ENCODE data around the gene PCDHGA8.

PCDHGA8 gene

DNA sequence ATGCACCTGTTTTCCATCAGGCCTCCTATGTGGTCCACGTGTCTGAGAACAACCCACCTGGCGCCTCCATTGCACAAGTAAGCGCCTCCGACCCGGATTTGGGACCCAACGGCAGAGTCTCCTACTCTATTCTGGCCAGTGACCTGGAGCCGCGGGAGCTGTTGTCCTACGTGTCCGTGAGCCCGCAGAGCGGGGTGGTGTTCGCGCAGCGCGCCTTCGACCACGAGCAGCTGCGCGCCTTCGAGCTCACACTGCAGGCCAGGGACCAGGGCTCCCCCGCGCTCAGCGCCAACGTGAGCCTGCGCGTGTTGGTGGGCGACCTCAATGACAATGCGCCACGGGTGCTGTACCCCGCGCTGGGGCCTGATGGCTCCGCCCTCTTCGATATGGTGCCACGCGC, 40.8 kb upstream of the PCDHGA8 start:
- H3K9me3 ChIP-seq (ENCODE audit: control insufficient read depth, insufficient read depth, low read length): peaks cover 10% of the 10 kb centered on the region; the same call in 1 of the 2 replicates
- H3K27me3 ChIP-seq (ENCODE audit: control insufficient read depth, low read length): no peaks in the 10 kb centered on the region
- TF ChIP-seq, protein P1, sequence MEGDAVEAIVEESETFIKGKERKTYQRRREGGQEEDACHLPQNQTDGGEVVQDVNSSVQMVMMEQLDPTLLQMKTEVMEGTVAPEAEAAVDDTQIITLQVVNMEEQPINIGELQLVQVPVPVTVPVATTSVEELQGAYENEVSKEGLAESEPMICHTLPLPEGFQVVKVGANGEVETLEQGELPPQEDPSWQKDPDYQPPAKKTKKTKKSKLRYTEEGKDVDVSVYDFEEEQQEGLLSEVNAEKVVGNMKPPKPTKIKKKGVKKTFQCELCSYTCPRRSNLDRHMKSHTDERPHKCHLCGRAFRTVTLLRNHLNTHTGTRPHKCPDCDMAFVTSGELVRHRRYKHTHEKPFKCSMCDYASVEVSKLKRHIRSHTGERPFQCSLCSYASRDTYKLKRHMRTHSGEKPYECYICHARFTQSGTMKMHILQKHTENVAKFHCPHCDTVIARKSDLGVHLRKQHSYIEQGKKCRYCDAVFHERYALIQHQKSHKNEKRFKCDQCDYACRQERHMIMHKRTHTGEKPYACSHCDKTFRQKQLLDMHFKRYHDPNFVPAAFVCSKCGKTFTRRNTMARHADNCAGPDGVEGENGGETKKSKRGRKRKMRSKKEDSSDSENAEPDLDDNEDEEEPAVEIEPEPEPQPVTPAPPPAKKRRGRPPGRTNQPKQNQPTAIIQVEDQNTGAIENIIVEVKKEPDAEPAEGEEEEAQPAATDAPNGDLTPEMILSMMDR (IDR thresholded peaks at IDR 0.05; ENCODE audit: low read depth, low read length, poor library complexity, severe bottlenecking): no peak
- TF ChIP-seq EZH2phosphoT487 (IDR thresholded peaks at IDR 0.05; ENCODE audit: borderline replicate concordance, low read length): no peak

DNA sequence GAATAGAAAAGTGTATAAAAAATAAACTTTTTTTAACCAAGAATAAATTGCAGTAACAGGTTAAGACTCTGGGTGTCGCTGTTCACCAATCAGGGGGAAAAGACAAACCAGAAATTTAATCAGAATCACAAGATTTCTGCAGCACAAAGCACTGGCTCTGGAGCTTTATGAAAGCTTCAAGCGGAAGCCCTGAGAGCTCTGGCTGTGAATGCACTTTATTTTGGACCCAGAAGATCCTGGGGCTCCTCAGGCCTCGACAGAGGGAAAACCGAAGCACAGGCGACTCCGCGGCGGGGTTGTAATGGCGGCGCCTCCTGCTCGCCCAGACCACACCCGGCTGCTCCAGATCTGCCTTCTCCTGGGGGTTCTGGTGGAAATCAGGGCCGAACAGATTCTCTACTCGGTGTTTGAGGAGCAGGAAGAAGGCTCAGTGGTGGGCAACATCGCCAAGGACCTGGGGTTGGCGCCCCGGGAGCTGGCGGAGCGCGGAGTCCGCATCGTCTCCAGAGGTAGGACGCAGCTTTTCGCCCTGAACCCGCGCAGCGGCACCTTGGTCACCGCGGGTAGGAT, 37.4 kb upstream of the PCDHGA8 start, which contains the start of gene PCDHGA4:
PCDHGA4 (plus strand) TSS at position 122 of the 570 bp plus-strand sequence; CDS start at position 209, 87 bp downstream.
- H3K9me3 ChIP-seq (ENCODE audit: control insufficient read depth, insufficient read depth, low read length): peaks cover 10% of the 10 kb centered on the region; the same call in 1 of the 2 replicates
- peak within 1 kb of the TSS; percentile 48 for H3K4me2 ChIP-seq (ENCODE audit: low read length)
- no peak within 1 kb of the TSS; the same call in 1 of the 2 replicates for H3K4me3 ChIP-seq (ENCODE audit: low read length)

More for the DNA sequence above, 40.8 kb upstream of the PCDHGA8 start:
- Histone ChIP-seq H3K27ac (ENCODE audit: low read depth, low read length) (no peak overlapping the region), H3K79me2 (ENCODE audit: control insufficient read depth, low read length) (no peaks in the 10 kb centered on the region), H3F3A (ENCODE audit: control insufficient read depth, insufficient read depth) (0 out of 2 replicates have a peak, but pooled peaks cover 3% of the 10 kb centered on the region), H3K9me2 (replicated peaks; ENCODE audit: control insufficient read depth, low read length) (no peaks in the 10 kb centered on the region), H3K4me3 (ENCODE audit: low read length) (no peak overlapping the region), H3K4me1 (ENCODE audit: control insufficient read depth, low read length) (peaks cover 18% of the 10 kb centered on the region), H4K20me1 (ENCODE audit: control insufficient read depth, insufficient read depth, low read depth, low read length) (no peaks in the 10 kb centered on the region), H3K36me3 (ENCODE audit: control insufficient read depth, low read length) (no peaks in the 10 kb centered on the region), H3K4me2 (ENCODE audit: low read length) (no peak overlapping the region)

DNA sequence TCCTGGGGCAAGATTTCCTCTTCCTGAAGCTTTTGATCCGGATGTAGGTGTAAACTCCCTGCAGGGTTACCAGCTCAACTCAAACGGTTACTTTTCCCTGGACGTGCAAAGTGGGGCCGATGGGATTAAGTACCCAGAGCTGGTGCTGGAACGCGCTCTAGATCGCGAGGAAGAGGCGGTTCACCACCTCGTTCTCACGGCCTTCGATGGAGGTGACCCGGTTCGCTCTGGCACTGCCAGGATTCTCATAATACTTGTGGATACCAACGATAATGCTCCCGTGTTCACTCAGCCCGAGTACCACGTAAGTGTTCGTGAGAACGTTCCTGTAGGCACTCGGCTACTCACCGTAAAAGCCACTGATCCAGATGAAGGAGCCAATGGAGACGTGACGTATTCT, 36.8 kb upstream of the PCDHGA8 start:
- Histone ChIP-seq H3K4me3 (ENCODE audit: low read length) (no peak overlapping the region), H4K20me1 (ENCODE audit: control insufficient read depth, insufficient read depth, low read depth, low read length) (no peaks in the 10 kb centered on the region), H3K9me3 (ENCODE audit: control insufficient read depth, insufficient read depth, low read length) (peaks cover 12% of the 10 kb centered on the region), H3K9me2 (replicated peaks; ENCODE audit: control insufficient read depth, low read length) (no peaks in the 10 kb centered on the region), H3K79me2 (ENCODE audit: control insufficient read depth, low read length) (peaks cover 6% of the 10 kb centered on the region), H3K4me1 (ENCODE audit: control insufficient read depth, low read length) (peaks cover 14% of the 10 kb centered on the region), H3K27ac (ENCODE audit: low read depth, low read length) (no peak overlapping the region), H3K36me3 (ENCODE audit: control insufficient read depth, low read length) (peaks cover 2% of the 10 kb centered on the region), H3K4me2 (ENCODE audit: low read length) (no peak overlapping the region), H3K27me3 (ENCODE audit: control insufficient read depth, low read length) (no peaks in the 10 kb centered on the region), H3F3A (ENCODE audit: control insufficient read depth, insufficient read depth) (0 out of 2 replicates have a peak, but pooled peaks cover 3% of the 10 kb centered on the region)
- TF ChIP-seq, protein P1 (IDR thresholded peaks at IDR 0.05; ENCODE audit: low read depth, low read length, poor library complexity, severe bottlenecking): no peak
- TF ChIP-seq EZH2phosphoT487 (IDR thresholded peaks at IDR 0.05; ENCODE audit: borderline replicate concordance, low read length): no peak

More for the DNA sequence above, 37.4 kb upstream of the PCDHGA8 start, which contains the start of gene PCDHGA4:
- H3F3A ChIP-seq (ENCODE audit: control insufficient read depth, insufficient read depth): 0 out of 2 replicates have a peak, but pooled peaks cover 3% of the 10 kb centered on the region
- no peaks in the 10 kb centered on the region for H3K36me3 ChIP-seq (ENCODE audit: control insufficient read depth, low read length)
- H4K20me1 ChIP-seq (ENCODE audit: control insufficient read depth, insufficient read depth, low read depth, low read length): no peaks in the 10 kb centered on the region
- H3K9me2 ChIP-seq (replicated peaks; ENCODE audit: control insufficient read depth, low read length): no peaks in the 10 kb centered on the region
- H3K4me1 ChIP-seq (ENCODE audit: control insufficient read depth, low read length): peaks cover 15% of the 10 kb centered on the region
- H3K27ac ChIP-seq (ENCODE audit: low read depth, low read length): no peak within 1 kb of the TSS
- H3K79me2 ChIP-seq (ENCODE audit: control insufficient read depth, low read length): no peaks in the 10 kb centered on the region
- H3K27me3 ChIP-seq (ENCODE audit: control insufficient read depth, low read length): no peaks in the 10 kb centered on the region
- TF ChIP-seq, protein P1 (IDR thresholded peaks at IDR 0.05; ENCODE audit: low read depth, low read length, poor library complexity, severe bottlenecking): peak; percentile 76
- TF ChIP-seq EZH2phosphoT487 (IDR thresholded peaks at IDR 0.05; ENCODE audit: borderline replicate concordance, low read length): no peak

Measured in DOHH2 (cell line).